Cardiac fibroblast (primary cell): ENCODE data around the gene SETD2.
A peak's percentile ranks its signal among the peaks of the same experiment; 100 is the strongest.

Source experiments
- DNase-seq, 2 donors: peaks; one replicate each; pipeline versions ENCODE4 v3.0.0 to v3.0.0-alpha.2; 2010; ENCODE audit warnings: low read depth in 2 of 2
- H3K4me3 ChIP-seq, 2 donors: replicated peaks in 1 of 2; 1 replicate in 1 of 2; 2 replicates in 1 of 2; pipeline ENCODE4 v1.5.1; 2011; ENCODE audit warnings: low read depth in 2 of 2, low read length in 2 of 2, mild to moderate bottlenecking in 2 of 2, moderate library complexity in 1 of 2
- TF ChIP-seq, protein P1 (sequence below): IDR thresholded peaks from one replicate; pipeline ENCODE4 v1.5.1; 2011; ENCODE audit warnings: low read depth, mild to moderate bottlenecking, low read length, inconsistent platforms

The SETD2 gene

DNA sequence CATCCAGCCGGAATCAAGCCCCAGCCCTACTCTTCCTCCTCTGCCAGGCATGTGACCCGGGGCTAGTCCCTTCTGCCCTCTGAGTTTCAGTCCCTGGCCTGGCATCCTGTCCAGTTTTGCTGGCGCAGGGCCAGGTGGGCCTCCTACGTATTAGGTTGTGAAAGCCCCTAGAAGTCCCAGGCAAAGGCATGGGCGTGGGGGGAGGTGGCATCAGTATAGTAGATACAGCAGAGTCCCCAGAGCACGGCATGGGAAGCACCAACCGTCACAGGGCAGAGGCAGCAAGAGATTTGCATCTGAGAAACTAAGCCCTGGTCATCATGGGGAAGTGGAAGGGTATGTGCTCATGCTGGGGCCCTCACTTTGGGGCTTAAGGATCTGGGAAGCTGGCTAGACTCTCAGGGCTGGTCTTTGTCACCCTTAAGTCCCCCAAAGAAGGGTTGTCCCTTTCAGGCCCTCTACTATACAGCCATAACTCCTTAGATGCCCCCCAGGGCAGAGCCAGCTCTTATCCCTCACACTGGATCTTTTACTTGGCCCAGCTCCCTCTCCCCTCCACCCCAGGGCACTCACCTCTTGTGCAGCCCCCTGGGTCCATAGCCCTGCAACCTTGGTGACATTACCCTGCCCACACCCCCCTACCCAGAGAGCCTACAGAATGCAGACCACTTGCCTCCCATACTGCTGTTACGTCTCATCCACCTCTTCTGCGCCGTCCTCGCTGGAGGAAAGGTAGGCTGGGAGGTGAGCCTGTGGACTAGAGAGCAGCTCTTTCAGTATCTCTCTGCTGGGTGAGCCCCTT, 173.1 kb downstream of the SETD2 start:
- no peak for DNase-seq
- H3K4me3 ChIP-seq, result no peak overlapping the region
- TF ChIP-seq, protein P1, sequence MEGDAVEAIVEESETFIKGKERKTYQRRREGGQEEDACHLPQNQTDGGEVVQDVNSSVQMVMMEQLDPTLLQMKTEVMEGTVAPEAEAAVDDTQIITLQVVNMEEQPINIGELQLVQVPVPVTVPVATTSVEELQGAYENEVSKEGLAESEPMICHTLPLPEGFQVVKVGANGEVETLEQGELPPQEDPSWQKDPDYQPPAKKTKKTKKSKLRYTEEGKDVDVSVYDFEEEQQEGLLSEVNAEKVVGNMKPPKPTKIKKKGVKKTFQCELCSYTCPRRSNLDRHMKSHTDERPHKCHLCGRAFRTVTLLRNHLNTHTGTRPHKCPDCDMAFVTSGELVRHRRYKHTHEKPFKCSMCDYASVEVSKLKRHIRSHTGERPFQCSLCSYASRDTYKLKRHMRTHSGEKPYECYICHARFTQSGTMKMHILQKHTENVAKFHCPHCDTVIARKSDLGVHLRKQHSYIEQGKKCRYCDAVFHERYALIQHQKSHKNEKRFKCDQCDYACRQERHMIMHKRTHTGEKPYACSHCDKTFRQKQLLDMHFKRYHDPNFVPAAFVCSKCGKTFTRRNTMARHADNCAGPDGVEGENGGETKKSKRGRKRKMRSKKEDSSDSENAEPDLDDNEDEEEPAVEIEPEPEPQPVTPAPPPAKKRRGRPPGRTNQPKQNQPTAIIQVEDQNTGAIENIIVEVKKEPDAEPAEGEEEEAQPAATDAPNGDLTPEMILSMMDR, result no peak

DNA sequence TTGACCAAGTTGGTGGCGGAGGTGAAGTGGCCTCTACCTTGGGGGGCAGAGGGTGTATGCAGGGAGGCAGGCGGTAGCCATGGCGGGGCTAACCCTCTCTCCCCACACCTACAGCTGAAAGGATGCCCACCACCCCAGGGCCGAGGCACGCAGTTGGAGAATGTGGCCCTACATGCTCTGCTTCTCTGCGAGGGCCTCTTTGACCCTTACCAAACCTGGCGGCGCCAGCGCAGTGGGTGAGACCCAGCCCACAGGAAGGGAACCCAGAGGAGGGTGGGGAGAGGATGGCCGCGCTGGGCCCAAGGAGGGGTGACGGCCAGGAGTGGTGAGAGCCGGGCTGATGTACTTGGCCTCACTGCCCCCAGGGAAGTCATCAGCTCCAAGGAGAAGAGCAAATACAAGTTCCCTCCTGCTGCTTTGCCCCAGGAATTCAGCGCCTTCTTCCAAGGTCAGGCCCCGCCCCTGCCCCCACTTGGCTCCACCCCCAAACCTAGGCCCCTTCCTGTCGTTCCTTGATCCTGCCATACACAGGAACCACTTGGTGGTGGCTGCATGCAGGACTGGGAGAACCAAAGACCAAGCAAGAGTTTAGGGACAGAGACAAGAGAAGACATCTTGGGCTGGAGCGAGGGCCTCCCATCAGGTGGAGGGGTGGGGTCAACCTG, 174.6 kb downstream of the SETD2 start:
- TF ChIP-seq, protein P1, result no peak
- no peak for DNase-seq
- no peak overlapping the region for H3K4me3 ChIP-seq

DNA sequence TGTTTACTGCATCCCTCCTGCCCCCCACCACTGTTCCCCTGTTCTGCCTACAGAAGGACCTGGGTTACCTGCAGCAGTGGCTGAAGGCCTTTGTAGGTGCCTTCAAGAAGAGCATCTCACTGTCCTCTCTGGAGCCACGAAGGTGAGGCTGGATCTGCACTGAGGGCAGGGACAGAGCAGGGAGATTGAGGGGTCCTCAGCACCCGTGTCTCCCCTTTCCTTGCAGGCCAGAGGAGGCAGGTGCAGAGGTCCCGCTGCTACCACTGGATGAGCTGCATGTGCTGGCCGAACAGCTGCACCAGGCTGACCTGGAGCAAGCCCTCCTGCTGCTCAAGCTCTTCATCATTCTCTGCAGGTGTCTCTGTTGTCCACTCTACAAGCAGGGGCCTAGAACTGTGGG, 175.3 kb downstream of the SETD2 start:
- no peak for DNase-seq
- TF ChIP-seq, protein P1, result no peak
- no peak overlapping the region for H3K4me3 ChIP-seq

DNA sequence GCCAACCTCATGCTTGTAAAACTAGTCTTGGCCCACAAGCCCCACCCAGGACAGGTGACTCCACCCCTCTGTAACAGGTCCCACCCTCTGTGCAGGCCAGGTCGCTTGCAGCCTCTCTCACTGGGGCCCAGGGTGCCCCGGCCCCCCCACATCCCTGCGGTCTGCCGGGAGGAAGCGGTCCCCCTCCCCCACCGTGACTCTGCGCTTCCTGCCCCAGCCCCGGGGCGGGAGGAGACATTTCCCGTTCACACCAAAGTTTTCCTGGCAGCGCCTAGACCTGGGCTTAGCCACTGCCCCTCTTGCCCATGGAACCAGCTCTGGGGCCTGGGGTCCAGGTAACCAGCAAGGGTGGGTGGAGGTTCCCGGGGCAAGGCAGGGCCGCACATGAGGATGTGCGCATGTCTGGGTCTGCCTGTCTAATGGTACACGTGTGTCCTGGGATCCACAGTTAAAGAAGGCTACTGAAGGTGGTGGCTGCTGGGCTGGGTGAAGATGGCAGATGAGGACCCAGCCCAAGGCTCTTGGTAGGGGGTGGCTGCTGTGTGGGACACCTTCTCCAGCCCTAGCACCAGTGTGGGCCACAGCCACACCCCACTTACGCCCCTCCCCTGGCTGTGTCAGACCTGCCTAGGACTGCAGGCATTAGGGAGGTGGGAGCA, 176.0 kb downstream of the SETD2 start:
- DNase-seq, result peak; percentile 22 to 25
- no peak overlapping the region for H3K4me3 ChIP-seq
- TF ChIP-seq, protein P1, result no peak

DNA sequence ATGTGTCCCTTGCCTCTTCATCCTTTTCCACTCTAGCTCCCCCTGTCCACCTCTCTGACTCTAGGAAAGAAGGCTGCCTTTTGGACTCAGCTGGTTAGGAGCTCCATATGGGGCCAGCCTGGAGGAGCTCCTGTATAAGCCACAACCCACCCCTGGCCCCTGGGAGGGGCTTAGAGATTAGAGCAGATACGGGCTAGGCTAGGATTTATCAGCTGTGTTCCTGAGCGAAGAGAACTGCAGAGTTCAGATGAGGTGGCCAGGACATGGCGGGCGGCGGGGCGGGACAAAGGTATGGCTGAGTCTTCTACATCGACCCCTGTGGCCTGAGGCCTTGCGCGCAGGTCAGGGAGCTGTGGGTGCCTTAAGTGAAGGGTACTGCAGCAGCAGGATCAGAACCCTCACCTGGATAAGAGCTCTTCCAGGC, 176.6 kb downstream of the SETD2 start:
- no peak overlapping the region for H3K4me3 ChIP-seq
- TF ChIP-seq, protein P1, result no peak
- no peak for DNase-seq

DNA sequence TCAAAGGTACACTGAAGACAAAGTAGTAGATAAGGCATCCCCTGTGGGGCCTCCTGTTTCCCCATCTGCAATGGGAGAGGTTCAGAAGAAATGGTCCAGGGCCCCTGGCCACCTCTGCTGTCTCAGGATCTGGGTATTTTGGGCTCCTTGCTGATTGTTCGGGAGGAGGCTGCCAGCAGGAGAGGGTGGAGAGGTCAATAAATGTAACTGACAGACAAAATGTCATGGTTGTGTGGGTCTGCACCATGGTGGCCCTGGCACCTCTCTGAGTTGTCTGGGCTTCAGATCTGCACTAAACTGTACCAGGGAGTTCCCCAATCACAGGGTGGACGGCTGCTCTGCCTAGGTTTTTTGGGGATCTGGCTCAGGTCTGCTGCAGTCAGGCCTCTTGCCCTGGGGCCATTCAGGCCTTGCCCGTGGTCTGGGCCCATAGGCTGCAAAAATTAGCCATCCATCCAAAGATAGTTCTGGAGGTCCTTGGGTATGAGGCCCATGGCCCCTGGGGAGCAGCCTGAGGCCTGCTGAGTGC, 177.1 kb downstream of the SETD2 start:
- TF ChIP-seq, protein P1, result no peak
- no peak for DNase-seq
- no peak overlapping the region for H3K4me3 ChIP-seq
